DND-41 (cell line): Measurements from ENCODE around the gene KLHL17.

ENCODE experiments used
- EZH2 ChIP-seq: IDR thresholded peaks from 3 replicates; pipeline ENCODE4 v1.6.1; 2012; ENCODE audit warnings: borderline replicate concordance, low read depth, mild to moderate bottlenecking, moderate library complexity, low read length, inconsistent platforms; ENCODE audit not compliant: severe bottlenecking
- TF ChIP-seq, protein P1 (sequence below): IDR thresholded peaks from 2 replicates; pipeline ENCODE4 v1.5.1; 2012; ENCODE audit warnings: borderline replicate concordance, low read length, moderate library complexity, mild to moderate bottlenecking; ENCODE audit not compliant: poor library complexity, severe bottlenecking; ENCODE audit errors: extremely low read depth

DNA sequence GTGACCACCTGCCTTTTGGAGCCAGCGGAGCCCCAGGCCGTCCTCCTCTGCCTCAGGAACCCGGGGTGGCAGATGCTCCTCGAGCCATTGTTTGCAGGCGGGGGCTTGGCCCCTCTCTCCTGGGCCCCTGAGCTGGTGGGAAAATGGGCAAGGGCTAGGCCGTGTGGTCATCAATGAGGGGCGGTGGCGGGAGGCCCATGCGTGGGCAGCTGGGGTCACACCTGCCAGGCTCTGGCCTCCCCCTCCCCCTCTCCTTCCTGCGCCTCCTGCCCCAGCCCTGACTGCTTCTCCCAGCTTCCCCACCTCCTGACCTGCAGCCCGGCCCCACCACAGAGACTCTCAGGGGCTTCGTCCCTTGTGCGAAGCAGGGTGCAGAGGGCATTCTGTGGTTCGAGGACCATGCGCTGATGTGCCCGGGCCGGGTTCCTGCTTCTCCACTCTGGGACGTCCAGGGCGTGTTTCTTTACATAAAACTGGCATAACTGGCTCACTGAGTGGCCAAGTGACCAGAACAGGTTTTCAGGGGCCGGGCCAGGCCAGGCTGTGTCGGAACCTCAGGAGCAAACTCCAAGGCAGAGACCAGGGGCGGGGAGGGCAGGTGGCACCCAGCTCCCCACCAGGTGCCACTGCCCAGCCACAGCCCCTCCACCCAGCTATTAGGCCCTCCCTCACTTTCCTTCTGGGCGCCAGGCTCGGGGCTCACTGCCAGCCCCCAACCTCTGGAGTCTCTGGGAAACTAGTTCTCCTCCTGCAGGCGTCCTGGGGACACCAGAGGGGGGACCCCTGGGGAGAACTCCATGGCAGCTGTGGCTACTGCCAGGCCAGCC is 27.4 kb upstream of the KLHL17 start:
- TF ChIP-seq, protein P1, sequence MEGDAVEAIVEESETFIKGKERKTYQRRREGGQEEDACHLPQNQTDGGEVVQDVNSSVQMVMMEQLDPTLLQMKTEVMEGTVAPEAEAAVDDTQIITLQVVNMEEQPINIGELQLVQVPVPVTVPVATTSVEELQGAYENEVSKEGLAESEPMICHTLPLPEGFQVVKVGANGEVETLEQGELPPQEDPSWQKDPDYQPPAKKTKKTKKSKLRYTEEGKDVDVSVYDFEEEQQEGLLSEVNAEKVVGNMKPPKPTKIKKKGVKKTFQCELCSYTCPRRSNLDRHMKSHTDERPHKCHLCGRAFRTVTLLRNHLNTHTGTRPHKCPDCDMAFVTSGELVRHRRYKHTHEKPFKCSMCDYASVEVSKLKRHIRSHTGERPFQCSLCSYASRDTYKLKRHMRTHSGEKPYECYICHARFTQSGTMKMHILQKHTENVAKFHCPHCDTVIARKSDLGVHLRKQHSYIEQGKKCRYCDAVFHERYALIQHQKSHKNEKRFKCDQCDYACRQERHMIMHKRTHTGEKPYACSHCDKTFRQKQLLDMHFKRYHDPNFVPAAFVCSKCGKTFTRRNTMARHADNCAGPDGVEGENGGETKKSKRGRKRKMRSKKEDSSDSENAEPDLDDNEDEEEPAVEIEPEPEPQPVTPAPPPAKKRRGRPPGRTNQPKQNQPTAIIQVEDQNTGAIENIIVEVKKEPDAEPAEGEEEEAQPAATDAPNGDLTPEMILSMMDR, result no peak
- TF ChIP-seq EZH2, result no peak
